GF-D8 (cell line): ENCODE measurements around the gene TTLL7.

Experiments used
- DNase-seq: peaks from one replicate; lab custom pipeline; 2025; lab: John Stamatoyannopoulos, UW

Gene TTLL7

DNA sequence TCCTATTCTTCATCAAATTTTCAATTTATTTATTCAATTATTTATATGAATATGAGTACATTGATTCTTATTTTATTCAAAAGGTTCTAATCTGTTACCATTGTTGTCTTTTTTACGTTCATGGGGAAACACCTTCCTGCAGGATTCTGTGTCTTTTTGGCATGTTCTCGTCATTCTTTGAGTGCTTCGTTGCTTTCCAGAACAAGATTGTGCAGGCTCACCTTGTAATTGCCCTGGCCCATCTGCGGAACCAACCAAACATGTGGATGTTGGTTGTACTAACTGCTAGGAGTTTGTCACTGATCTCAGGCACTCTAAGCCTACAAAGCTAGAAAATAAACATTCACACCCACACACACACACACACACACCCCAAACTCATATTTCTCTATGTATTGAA is 182.1 kb downstream of the TTLL7 start:
- no peak for DNase-seq

DNA sequence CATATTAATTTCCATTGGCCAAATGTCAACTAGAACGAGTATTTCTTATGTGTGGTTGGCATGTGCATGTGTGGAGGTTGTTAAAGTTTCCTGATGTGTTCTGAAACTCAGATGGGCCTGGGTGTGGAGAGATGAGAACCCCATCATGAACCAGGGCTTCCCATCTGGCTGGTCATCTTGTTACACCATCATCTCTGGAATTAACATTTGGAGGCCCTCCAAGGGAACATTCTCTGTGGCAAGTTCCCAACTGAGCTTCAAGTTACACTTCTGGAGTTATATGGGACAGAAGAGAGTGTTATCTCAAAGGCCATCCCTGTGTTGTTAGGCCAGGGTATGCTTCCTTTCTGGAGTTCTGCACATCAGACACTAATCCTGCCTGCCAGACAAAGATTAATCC is 183.6 kb downstream of the TTLL7 start:
- DNase-seq, result no peak
